Stimulated activated CD4-positive, alpha-beta T cell treated with anti-CD3 and anti-CD28 coated beads, Interleukin-12 subunit alpha, Interleukin-12 subunit beta, amount 100 ng/mL, for 4 hours (primary cell): Measurements from ENCODE around the gene GDPD5.
A peak's percentile ranks its signal among the peaks of the same experiment; 100 is the strongest.

Source experiments
- DNase-seq: peaks from one replicate; pipeline ENCODE4 v3.0.0-alpha.2; 2020

GDPD5 gene

GRCh38 chr11:75441804-75442132 lies 84.0 kb downstream of the GDPD5 start:
- DNase-seq: no peak

GRCh38 chr11:75440960-75441803 lies 84.6 kb downstream of the GDPD5 start:
- DNase-seq: no peak

- DNase-seq: no peak
These were observed 86.1 kb downstream of the GDPD5 start for GRCh38 chr11:75439495-75440120.

GRCh38 chr11:75439026-75439425 lies 86.7 kb downstream of the GDPD5 start:
- no peak for DNase-seq

- no peak for DNase-seq
These were observed 87.6 kb downstream of the GDPD5 start for GRCh38 chr11:75437966-75438659.

- DNase-seq: no peak
These were observed 88.9 kb downstream of the GDPD5 start for GRCh38 chr11:75436806-75437205.

- DNase-seq: no peak
These were observed 90.2 kb downstream of the GDPD5 start for GRCh38 chr11:75435571-75435925.

GRCh38 chr11:75434886-75435570 lies 90.7 kb downstream of the GDPD5 start:
- DNase-seq: no peak

GRCh38 chr11:75434051-75434450 lies 91.7 kb downstream of the GDPD5 start:
- DNase-seq: no peak

- no peak for DNase-seq
These were observed 92.3 kb downstream of the GDPD5 start for GRCh38 chr11:75433443-75433842.

- DNase-seq: no peak
These were observed 92.8 kb downstream of the GDPD5 start, which contains the start of gene KLHL35 for GRCh38 chr11:75432911-75433321. KLHL35 (minus strand) TSS chr11:75433203; CDS start chr11:75430629, 2,574 bp downstream.

- no peak for DNase-seq
These were observed 93.9 kb downstream of the GDPD5 start for GRCh38 chr11:75431533-75432525.

- no peak for DNase-seq
These were observed 94.8 kb downstream of the GDPD5 start for GRCh38 chr11:75430714-75431532.

- peak; percentile 52 for DNase-seq
These were observed 95.6 kb downstream of the GDPD5 start for GRCh38 chr11:75429902-75430713.

- no peak for DNase-seq
These were observed 96.2 kb downstream of the GDPD5 start for GRCh38 chr11:75429641-75429901.

- no peak for DNase-seq
These were observed 96.6 kb downstream of the GDPD5 start for GRCh38 chr11:75428989-75429640.

GRCh38 chr11:75428281-75428724 lies 97.4 kb downstream of the GDPD5 start:
- peak; percentile 61 for DNase-seq

GRCh38 chr11:75427181-75427580 lies 98.6 kb downstream of the GDPD5 start:
- DNase-seq: no peak

GRCh38 chr11:75426720-75427086 lies 99.0 kb downstream of the GDPD5 start:
- no peak for DNase-seq

- DNase-seq: no peak
These were observed 100.3 kb downstream of the GDPD5 start for GRCh38 chr11:75425422-75425821.
